ENCODE data around the gene ANKRD10.

GRCh38 chr13:110883542-110883941 is 31.3 kb downstream of the ANKRD10 start:
- no peak for TF ChIP-seq GATA2 (IDR thresholded peaks at IDR 0.05; ENCODE audit: low read depth, low read length)
- no peak for TF ChIP-seq GATA3 (IDR thresholded peaks at IDR 0.05; ENCODE audit: low read depth, low read length)

Data from SH-SY5Y (cell line).